Right atrium auricular region (tissue), 2 donors: Measurements from ENCODE around the gene RNF212. TPM values are rescaled to one million over a fixed set of nuclear protein-coding genes. Genes with fewer than 3 reads are reported as not detected.

ENCODE experiments used
- DNase-seq: peaks from one replicate; pipeline ENCODE4 v3.0.0-alpha.2; 2019; ENCODE audit warnings: low spot score
- H3K27ac ChIP-seq, 2 donors: fragments of 200-600 bp; sonication (generic); 1 replicate in 1 of 2; 2 replicates in 1 of 2; pipeline ENCODE4 v1.5.1; 2016 to 2019
- H3K27me3 ChIP-seq, 2 donors: fragments of 200-600 bp; sonication (generic); one replicate each; pipeline versions ENCODE4 v1.5.1 to v1.6.0; 2017 to 2019
- H3K36me3 ChIP-seq: fragments of 200-600 bp; sonication (generic); one replicate; pipeline ENCODE4 v1.5.1; 2016
- H3K4me1 ChIP-seq, 2 donors: fragments of 200-600 bp; sonication (generic); one replicate each; pipeline versions ENCODE4 v1.5.1 to v1.6.0; 2017 to 2019
- H3K4me3 ChIP-seq, 2 donors: fragments of 200-600 bp; sonication (generic); 1 replicate in 1 of 2; 2 replicates in 1 of 2; pipeline ENCODE4 v1.5.1; 2017 to 2019; ENCODE audit warnings: mild to moderate bottlenecking in 1 of 2, moderate library complexity in 1 of 2
- H3K9me3 ChIP-seq, 2 donors: fragments of 200-600 bp; sonication (generic); one replicate each; pipeline ENCODE4 v1.5.1; 2019
- total RNA-seq, 2 donors: library from RNA; depleted of rRNA; stranded (reverse); fragments of >200 nt; gene quantifications; one replicate each; pipeline ENCODE4 v1.1.0, GENCODE V29; 2016
- TF ChIP-seq, protein P1 (sequence below), 2 donors: fragments of 200-600 bp; sonication (generic); IDR thresholded peaks; one replicate each; pipeline ENCODE4 v1.5.1; 2019; ENCODE audit warnings: antibody characterized with exemption in 2 of 2

RNF212 gene
- total RNA-seq, 2 donors from 2014 or later: 1.9 TPM

GRCh38 chr4:1023895-1024740 lies 89.2 kb downstream of the RNF212 start:
- TF ChIP-seq, protein P1, sequence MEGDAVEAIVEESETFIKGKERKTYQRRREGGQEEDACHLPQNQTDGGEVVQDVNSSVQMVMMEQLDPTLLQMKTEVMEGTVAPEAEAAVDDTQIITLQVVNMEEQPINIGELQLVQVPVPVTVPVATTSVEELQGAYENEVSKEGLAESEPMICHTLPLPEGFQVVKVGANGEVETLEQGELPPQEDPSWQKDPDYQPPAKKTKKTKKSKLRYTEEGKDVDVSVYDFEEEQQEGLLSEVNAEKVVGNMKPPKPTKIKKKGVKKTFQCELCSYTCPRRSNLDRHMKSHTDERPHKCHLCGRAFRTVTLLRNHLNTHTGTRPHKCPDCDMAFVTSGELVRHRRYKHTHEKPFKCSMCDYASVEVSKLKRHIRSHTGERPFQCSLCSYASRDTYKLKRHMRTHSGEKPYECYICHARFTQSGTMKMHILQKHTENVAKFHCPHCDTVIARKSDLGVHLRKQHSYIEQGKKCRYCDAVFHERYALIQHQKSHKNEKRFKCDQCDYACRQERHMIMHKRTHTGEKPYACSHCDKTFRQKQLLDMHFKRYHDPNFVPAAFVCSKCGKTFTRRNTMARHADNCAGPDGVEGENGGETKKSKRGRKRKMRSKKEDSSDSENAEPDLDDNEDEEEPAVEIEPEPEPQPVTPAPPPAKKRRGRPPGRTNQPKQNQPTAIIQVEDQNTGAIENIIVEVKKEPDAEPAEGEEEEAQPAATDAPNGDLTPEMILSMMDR (IDR thresholded peaks at IDR 0.05): no peak
- Histone ChIP-seq H3K4me3 (no peak overlapping the region), H3K36me3 (peaks cover 13% of the 10 kb centered on the region), H3K9me3 (no peaks in the 10 kb centered on the region), H3K4me1 (peaks cover 0 to 5% of the 10 kb centered on the region in 2 donors), H3K27ac (no peak overlapping the region), H3K27me3 (no peaks in the 10 kb centered on the region)
- no peak for DNase-seq

DNA sequence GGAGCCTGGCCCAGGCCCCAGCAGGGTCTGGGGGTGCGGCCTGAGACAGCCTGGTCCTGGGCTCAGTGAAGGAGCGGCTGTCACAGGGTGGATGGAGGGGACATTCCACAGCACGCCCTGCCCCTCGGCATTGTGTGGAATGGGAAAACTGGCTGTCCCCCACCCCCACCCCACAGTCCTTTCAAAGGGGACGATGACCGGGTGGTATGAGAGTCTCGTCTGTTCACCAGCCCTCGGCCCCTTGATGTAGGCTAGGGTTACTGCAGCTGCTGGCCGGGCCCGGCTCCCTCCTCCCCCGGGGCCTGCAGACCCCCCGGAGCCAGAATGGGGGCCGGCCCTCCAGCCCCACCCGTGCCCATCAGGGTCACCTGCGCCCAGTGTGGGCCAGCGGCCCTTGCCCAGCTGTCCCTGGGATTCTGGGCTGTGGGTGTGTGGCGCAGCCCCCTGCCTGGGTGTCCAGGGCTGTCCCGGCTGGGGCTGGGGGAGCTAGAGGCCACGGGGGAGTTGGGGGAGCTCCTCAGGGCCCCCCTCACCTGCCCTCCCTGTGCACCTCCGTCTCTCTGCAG lies 90.2 kb downstream of the RNF212 start:
- Histone ChIP-seq H3K9me3 (no peaks in the 10 kb centered on the region), H3K36me3 (peaks cover 13% of the 10 kb centered on the region), H3K4me1 (peaks cover 0 to 5% of the 10 kb centered on the region in 2 donors), H3K4me3 (no peak overlapping the region), H3K27ac (no peak overlapping the region), H3K27me3 (no peaks in the 10 kb centered on the region)
- DNase-seq: no peak
- TF ChIP-seq, protein P1 (IDR thresholded peaks at IDR 0.05): no peak

DNA sequence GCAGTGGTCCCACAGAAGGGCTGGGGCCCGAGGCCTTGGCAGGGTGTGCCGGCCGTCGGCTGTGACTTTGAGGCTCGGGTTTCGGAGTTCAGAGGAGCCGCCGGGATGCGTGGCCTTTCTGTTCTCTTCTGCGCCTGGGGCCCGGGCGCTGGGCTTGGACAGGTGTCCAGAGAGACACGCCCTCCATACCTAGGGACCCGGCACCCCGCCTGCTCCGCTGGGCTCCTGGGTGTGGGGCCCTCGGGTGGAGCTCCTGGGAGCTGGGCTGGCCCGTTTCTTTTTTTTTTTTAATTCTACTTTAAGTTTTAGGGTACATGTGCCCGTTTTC lies 90.7 kb downstream of the RNF212 start:
- Histone ChIP-seq H3K36me3 (peaks cover 13% of the 10 kb centered on the region), H3K4me1 (peaks cover 0 to 5% of the 10 kb centered on the region in 2 donors), H3K9me3 (no peaks in the 10 kb centered on the region), H3K4me3 (no peak overlapping the region), H3K27me3 (no peaks in the 10 kb centered on the region), H3K27ac (no peak overlapping the region)
- TF ChIP-seq, protein P1 (IDR thresholded peaks at IDR 0.05): no peak
- DNase-seq: no peak

GRCh38 chr4:1022051-1022738 lies 91.2 kb downstream of the RNF212 start:
- no peak overlapping the region for H3K4me3 ChIP-seq
- no peak for DNase-seq
- TF ChIP-seq, protein P1 (IDR thresholded peaks at IDR 0.05): no peak
- no peaks in the 10 kb centered on the region for H3K9me3 ChIP-seq
- no peak overlapping the region for H3K27ac ChIP-seq
- H3K27me3 ChIP-seq: no peaks in the 10 kb centered on the region
- H3K4me1 ChIP-seq: peaks cover 0 to 5% of the 10 kb centered on the region in 2 donors
- peaks cover 13% of the 10 kb centered on the region for H3K36me3 ChIP-seq

Other genes with a start within 250 kb of the RNF212 start
- gene GAK, start 181.2 kb downstream of the RNF212 start, total RNA-seq: 10 to 100 TPM; 27.8 to 52.2 TPM
- gene TMEM175, start 181.1 kb downstream of the RNF212 start, total RNA-seq: 10 to 100 TPM; 20.2 to 24.0 TPM
- gene DGKQ, start 140.0 kb downstream of the RNF212 start, total RNA-seq: 1 to 10 TPM; 3.1 to 4.8 TPM
- 10 to 100 TPM in 1 of 2 donors, 1 to 10 TPM in 1; 8.9 to 10.2 TPM for gene IDUA, start 126.5 kb downstream of the RNF212 start, total RNA-seq
- not detected for gene SLC26A1, start 120.2 kb downstream of the RNF212 start, total RNA-seq
- 10 to 100 TPM; 30.3 to 47.1 TPM for gene FGFRL1, start 101.9 kb downstream of the RNF212 start, total RNA-seq
- gene SPON2, start 59.0 kb upstream of the RNF212 start, total RNA-seq: 10 to 100 TPM; 13.0 to 20.8 TPM
- gene CTBP1, start 135.6 kb upstream of the RNF212 start, total RNA-seq: 100 to 1,000 TPM; 104 to 140 TPM
- 10 to 100 TPM; 46.0 to 51.7 TPM for gene MAEA, start 176.3 kb upstream of the RNF212 start, total RNA-seq
- 1 to 10 TPM; 4.4 to 7.5 TPM for gene UVSSA, start 233.6 kb upstream of the RNF212 start, total RNA-seq